ENCODE data around the gene OTOG.

Gene OTOG

DNA sequence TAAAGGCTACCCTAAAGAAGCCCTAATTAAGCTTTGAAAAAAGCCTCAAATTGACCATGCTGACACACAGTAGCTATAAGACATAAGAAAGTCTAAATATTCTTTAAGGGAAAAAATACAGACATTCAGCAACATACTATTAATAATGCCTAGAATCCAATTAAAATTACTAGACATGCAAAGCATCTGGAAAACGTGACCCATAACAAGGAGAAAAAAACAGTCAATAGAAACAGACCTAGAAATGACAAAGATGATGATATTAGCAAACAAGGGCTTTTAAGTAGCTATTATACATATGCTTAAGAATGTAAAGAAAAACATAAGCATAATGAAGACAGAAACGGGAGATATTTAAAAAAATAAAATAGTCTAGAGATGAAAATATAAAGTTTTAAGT, 108.6 kb downstream of the OTOG start:
- no peaks in the 10 kb centered on the region for H3K36me3 ChIP-seq (ENCODE audit: control insufficient read depth, insufficient read depth, low read length)
- H3K4me3 ChIP-seq (replicated peaks; ENCODE audit: low read depth, low read length), result no peak overlapping the region
- DNase-seq (ENCODE audit: extremely low read depth, insufficient read length), result no peak
- no peaks in the 10 kb centered on the region; the same call in 1 of the 2 replicates for H3K27me3 ChIP-seq (replicated peaks; ENCODE audit: control insufficient read depth, insufficient read depth, low read length)
- TF ChIP-seq, protein P1, sequence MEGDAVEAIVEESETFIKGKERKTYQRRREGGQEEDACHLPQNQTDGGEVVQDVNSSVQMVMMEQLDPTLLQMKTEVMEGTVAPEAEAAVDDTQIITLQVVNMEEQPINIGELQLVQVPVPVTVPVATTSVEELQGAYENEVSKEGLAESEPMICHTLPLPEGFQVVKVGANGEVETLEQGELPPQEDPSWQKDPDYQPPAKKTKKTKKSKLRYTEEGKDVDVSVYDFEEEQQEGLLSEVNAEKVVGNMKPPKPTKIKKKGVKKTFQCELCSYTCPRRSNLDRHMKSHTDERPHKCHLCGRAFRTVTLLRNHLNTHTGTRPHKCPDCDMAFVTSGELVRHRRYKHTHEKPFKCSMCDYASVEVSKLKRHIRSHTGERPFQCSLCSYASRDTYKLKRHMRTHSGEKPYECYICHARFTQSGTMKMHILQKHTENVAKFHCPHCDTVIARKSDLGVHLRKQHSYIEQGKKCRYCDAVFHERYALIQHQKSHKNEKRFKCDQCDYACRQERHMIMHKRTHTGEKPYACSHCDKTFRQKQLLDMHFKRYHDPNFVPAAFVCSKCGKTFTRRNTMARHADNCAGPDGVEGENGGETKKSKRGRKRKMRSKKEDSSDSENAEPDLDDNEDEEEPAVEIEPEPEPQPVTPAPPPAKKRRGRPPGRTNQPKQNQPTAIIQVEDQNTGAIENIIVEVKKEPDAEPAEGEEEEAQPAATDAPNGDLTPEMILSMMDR (IDR thresholded peaks at IDR 0.05; ENCODE audit: insufficient read depth, low read length, poor library complexity, severe bottlenecking), result no peak

DNA sequence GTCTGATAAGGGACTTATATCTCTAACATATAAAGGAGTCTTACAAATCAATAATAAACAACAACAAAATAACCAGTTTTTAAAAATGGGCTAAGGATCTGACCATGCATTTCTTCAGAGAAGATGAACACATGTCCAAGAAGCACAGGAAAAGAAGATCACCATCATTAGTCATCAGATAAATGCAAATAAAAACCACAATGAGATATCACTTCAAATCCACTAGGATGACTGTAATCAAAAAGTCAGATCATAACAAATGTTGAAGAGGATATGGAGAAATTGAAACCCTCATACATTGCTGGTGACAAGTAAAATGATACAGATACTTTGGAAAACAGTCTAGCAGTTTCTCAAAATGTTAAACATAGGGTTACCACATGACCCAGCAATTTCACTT, 111.2 kb downstream of the OTOG start:
- DNase-seq (ENCODE audit: extremely low read depth, insufficient read length), result no peak
- Histone ChIP-seq H3K4me3 (replicated peaks; ENCODE audit: low read depth, low read length) (no peak overlapping the region), H3K27me3 (replicated peaks; ENCODE audit: control insufficient read depth, insufficient read depth, low read length) (no peaks in the 10 kb centered on the region; the same call in 1 of the 2 replicates), H3K36me3 (ENCODE audit: control insufficient read depth, insufficient read depth, low read length) (no peaks in the 10 kb centered on the region)
- TF ChIP-seq, protein P1 (IDR thresholded peaks at IDR 0.05; ENCODE audit: insufficient read depth, low read length, poor library complexity, severe bottlenecking), result no peak

DNA sequence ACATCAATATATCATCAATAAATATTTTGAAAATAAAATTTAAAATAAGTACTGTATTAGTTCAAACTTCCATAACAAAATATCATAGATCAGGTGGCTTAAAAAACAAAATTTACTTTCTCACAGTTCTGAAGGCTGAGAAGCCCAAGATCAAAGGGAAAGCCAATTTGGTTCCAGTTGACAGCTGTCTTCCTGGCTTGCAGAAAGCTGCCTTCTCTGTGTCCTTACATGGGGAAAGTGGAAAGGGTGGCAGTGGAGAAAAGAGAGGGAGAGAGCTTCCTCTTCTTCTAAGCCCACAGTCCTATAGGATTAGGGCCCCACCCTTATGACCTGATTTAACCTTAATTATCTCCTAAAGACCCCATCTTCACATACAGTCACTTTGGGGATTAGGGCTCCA, 121.1 kb downstream of the OTOG start:
- no peak for DNase-seq (ENCODE audit: extremely low read depth, insufficient read length)
- Histone ChIP-seq H3K36me3 (ENCODE audit: control insufficient read depth, insufficient read depth, low read length) (no peaks in the 10 kb centered on the region), H3K27me3 (replicated peaks; ENCODE audit: control insufficient read depth, insufficient read depth, low read length) (no peaks in the 10 kb centered on the region), H3K4me3 (replicated peaks; ENCODE audit: low read depth, low read length) (no peak overlapping the region)
- TF ChIP-seq, protein P1 (IDR thresholded peaks at IDR 0.05; ENCODE audit: insufficient read depth, low read length, poor library complexity, severe bottlenecking), result no peak

DNA sequence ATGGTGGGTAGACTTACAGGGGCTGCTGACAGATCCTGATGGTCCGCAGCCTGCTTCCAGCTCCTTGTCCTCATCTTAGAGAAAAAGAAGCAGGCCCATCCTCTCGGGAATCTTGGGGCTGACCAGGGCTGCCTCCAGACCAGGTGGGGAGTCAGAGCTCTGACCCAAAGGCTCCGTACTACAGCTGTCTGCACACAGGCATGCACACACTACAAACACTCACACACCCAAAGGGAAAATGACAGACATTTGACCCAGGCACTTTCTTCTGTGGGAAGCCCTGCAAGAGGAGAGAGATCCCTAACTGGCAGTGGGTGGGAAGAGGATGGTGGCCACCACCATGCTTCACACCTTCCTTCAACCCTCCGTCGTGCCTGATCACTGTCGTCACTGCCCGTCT, 125.4 kb downstream of the OTOG start:
- no peak for DNase-seq (ENCODE audit: extremely low read depth, insufficient read length)
- TF ChIP-seq, protein P1 (IDR thresholded peaks at IDR 0.05; ENCODE audit: insufficient read depth, low read length, poor library complexity, severe bottlenecking), result no peak
- no peaks in the 10 kb centered on the region for H3K36me3 ChIP-seq (ENCODE audit: control insufficient read depth, insufficient read depth, low read length)
- H3K4me3 ChIP-seq (replicated peaks; ENCODE audit: low read depth, low read length), result no peak overlapping the region
- no peaks in the 10 kb centered on the region; the same call in 1 of the 2 replicates for H3K27me3 ChIP-seq (replicated peaks; ENCODE audit: control insufficient read depth, insufficient read depth, low read length)

DNA sequence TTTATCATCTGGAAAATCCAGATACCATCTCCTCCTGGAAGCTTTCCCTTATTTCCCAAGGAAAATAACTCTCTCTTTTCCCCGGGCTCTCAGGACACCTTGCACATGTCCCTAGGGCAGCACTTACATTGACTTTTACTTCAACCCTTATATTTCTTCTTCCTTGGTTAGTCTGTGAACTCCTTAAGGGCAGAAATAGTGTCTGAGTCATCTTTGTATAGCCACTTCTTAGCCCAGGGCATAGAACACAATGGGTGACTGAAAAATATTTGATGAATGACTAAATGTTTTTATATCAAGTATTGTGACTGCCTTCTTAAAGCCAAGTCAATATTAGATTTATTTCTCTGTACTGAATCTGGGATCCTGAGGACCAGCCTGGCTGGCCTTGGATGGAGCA, 126.9 kb downstream of the OTOG start:
- no peak for DNase-seq (ENCODE audit: extremely low read depth, insufficient read length)
- Histone ChIP-seq H3K36me3 (ENCODE audit: control insufficient read depth, insufficient read depth, low read length) (no peaks in the 10 kb centered on the region), H3K27me3 (replicated peaks; ENCODE audit: control insufficient read depth, insufficient read depth, low read length) (no peaks in the 10 kb centered on the region; the same call in 1 of the 2 replicates), H3K4me3 (replicated peaks; ENCODE audit: low read depth, low read length) (no peak overlapping the region)
- TF ChIP-seq, protein P1 (IDR thresholded peaks at IDR 0.05; ENCODE audit: insufficient read depth, low read length, poor library complexity, severe bottlenecking), result no peak

DNA sequence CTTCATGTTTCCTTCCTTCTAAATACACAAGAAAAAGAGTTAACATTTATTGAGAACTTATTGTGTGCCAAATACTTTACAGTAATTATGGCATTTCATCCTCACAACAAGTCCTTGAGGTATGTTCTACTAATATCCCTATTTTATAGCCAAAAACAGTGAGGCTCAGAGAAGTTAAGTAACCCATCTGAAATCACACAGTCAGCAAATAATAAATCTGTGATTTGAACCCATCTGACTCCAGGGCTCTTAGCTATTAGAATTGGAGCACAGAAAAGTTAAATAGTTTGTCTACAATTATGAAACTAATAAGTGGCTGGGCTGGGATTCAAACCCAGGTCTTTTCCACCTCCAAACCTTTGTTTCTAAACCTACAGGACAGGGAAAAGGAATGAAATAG, 135.8 kb downstream of the OTOG start:
- Histone ChIP-seq H3K4me3 (replicated peaks; ENCODE audit: low read depth, low read length) (no peak overlapping the region), H3K36me3 (ENCODE audit: control insufficient read depth, insufficient read depth, low read length) (no peaks in the 10 kb centered on the region), H3K27me3 (replicated peaks; ENCODE audit: control insufficient read depth, insufficient read depth, low read length) (no peaks in the 10 kb centered on the region; the same call in none of the 2 replicates)
- TF ChIP-seq, protein P1 (IDR thresholded peaks at IDR 0.05; ENCODE audit: insufficient read depth, low read length, poor library complexity, severe bottlenecking), result no peak
- no peak for DNase-seq (ENCODE audit: extremely low read depth, insufficient read length)
